ENCODE results near the gene TMX1. TPM values are rescaled to one million over a fixed set of nuclear protein-coding genes. Genes with fewer than 3 reads are reported as not detected.

Gene TMX1
- total and polyA plus RNA-seq, 9 donors = 11.2 to 28.7 (median 18.8) TPM

- H3K27ac ChIP-seq = no peak overlapping the region
- H3K27me3 ChIP-seq = no peaks in the 10 kb centered on the region
- no peaks in the 10 kb centered on the region for H3K9me3 ChIP-seq
- no peak overlapping the region for H3K4me3 ChIP-seq
- DNase-seq = no peak
- H3K4me1 ChIP-seq (ENCODE audit: insufficient read depth) = peaks cover 7% of the 10 kb centered on the region
- TF ChIP-seq EP300 (IDR thresholded peaks at IDR 0.05) (no peak), CTCF (IDR thresholded peaks at IDR 0.05) (no peak), POLR2A (IDR thresholded peaks at IDR 0.05) (no peak)
- 92 to 97% (median 93%) methylated on average over 3 of the region's 3 CpGs for WGBS, 3 donors
- no peaks in the 10 kb centered on the region for H3K36me3 ChIP-seq
- intact Hi-C loops (cut with DNase I) = no loop called here
These were observed 57.0 kb downstream of the TMX1 start for GRCh38 chr14:51297066-51297465.

- no peak overlapping the region for H3K4me3 ChIP-seq
- 85 to 100% (median 89%) methylated on average over 1 of the region's 1 CpG for WGBS, 3 donors
- no peaks in the 10 kb centered on the region for H3K9me3 ChIP-seq
- H3K27ac ChIP-seq = no peak overlapping the region
- TF ChIP-seq POLR2A (IDR thresholded peaks at IDR 0.05) (no peak), EP300 (IDR thresholded peaks at IDR 0.05) (no peak), CTCF (IDR thresholded peaks at IDR 0.05) (no peak)
- intact Hi-C loops (cut with DNase I) = no loop called here
- DNase-seq = no peak
- H3K27me3 ChIP-seq = no peaks in the 10 kb centered on the region
- peaks cover 14% of the 10 kb centered on the region for H3K4me1 ChIP-seq (ENCODE audit: insufficient read depth)
- H3K36me3 ChIP-seq = no peaks in the 10 kb centered on the region
These were observed 58.8 kb downstream of the TMX1 start for GRCh38 chr14:51298895-51299294.

- Histone ChIP-seq H3K4me1 (ENCODE audit: insufficient read depth) (peaks cover 16% of the 10 kb centered on the region), H3K27ac (peak overlapping the region in 1 of 2 donors; percentile 18), H3K36me3 (no peaks in the 10 kb centered on the region), H3K27me3 (no peaks in the 10 kb centered on the region), H3K4me3 (no peak overlapping the region), H3K9me3 (no peaks in the 10 kb centered on the region)
- no peak for TF ChIP-seq POLR2A (IDR thresholded peaks at IDR 0.05)
- no peak for TF ChIP-seq CTCF (IDR thresholded peaks at IDR 0.05)
- no peak for TF ChIP-seq EP300 (IDR thresholded peaks at IDR 0.05)
- 67 to 84% (median 76%) methylated on average over 3 of the region's 3 CpGs for WGBS, 3 donors
- DNase-seq = peak in 1 of 5 donors; percentile 31
- intact Hi-C loops (cut with DNase I) = no loop called here
These were observed 62.4 kb downstream of the TMX1 start for GRCh38 chr14:51302295-51303030.

- 47 to 61% (median 55%) methylated on average over 5 of the region's 5 CpGs for WGBS, 3 donors
- DNase-seq = no peak
These were observed 64.4 kb downstream of the TMX1 start for GRCh38 chr14:51304438-51304837.

More at GRCh38 chr14:51304438-51304837, 64.4 kb downstream of the TMX1 start:
- intact Hi-C loops (cut with DNase I) = no loop called here
- peaks cover 16% of the 10 kb centered on the region for H3K4me1 ChIP-seq (ENCODE audit: insufficient read depth)
- H3K27ac ChIP-seq = no peak overlapping the region
- H3K27me3 ChIP-seq = no peaks in the 10 kb centered on the region
- TF ChIP-seq CTCF (IDR thresholded peaks at IDR 0.05) = no peak
- no peak for TF ChIP-seq EP300 (IDR thresholded peaks at IDR 0.05)
- TF ChIP-seq POLR2A (IDR thresholded peaks at IDR 0.05) = no peak
- H3K9me3 ChIP-seq = no peaks in the 10 kb centered on the region
- H3K36me3 ChIP-seq = no peaks in the 10 kb centered on the region
- no peak overlapping the region for H3K4me3 ChIP-seq
